Caco-2 (cell line): ENCODE results near the gene PTPN13. TPM values are rescaled to one million over a fixed set of nuclear protein-coding genes. Genes with fewer than 3 reads are reported as not detected.

ENCODE experiments used
- BruUV-seq: library from RNA; stranded (reverse); fragments of 400-500 nt; replicated peaks from 2 replicates; lab custom pipeline; 2021; lab: Mats Ljungman, UMichigan
- CTCF ChIA-PET: fragments of 300-600 bp; sonication (Branson Sonifier 250); formaldehyde crosslinking; loops from one replicate; lab custom pipeline; 2022; ENCODE audit warnings: antibody characterized with exemption; lab: Charles Lee
- POLR2A ChIA-PET: fragments of 300-600 bp; sonication (Branson Sonifier 250); formaldehyde crosslinking; loops from one replicate; lab custom pipeline; 2022; ENCODE audit warnings: antibody characterized with exemption; lab: Charles Lee
- DNase-seq, 2 experiments: peaks; one replicate each; pipeline versions ENCODE4 v3.0.0 to v3.0.0-alpha.2; 2020 to 2022
- H3K27me3 ChIP-seq: replicated peaks from 2 replicates; pipeline ENCODE4 v1.6.0; 2011; ENCODE audit warnings: low read length; ENCODE audit not compliant: control insufficient read depth, insufficient read depth
- H3K36me3 ChIP-seq: 2 replicates; pipeline ENCODE4 v1.5.1; 2011; ENCODE audit warnings: low read length; ENCODE audit not compliant: control insufficient read depth, insufficient read depth
- H3K4me1 ChIP-seq: fragments of 250-450 bp; sonication (Bioruptor Pico); 2 replicates; pipeline ENCODE4 v1.5.1; 2020; ENCODE audit warnings: mild to moderate bottlenecking
- H3K4me3 ChIP-seq: 2 replicates; pipeline ENCODE4 v1.5.1; 2011; ENCODE audit warnings: low read depth, mild to moderate bottlenecking, control low read depth, low read length
- H3K9me3 ChIP-seq: fragments of 250-450 bp; sonication (Bioruptor Pico); 2 replicates; pipeline ENCODE4 v1.5.1; 2020; ENCODE audit warnings: mild to moderate bottlenecking, moderate library complexity
- H3K27ac Mint-ChIP-seq: one replicate; pipeline ENCODE4 v1.8.0; 2022; ENCODE audit warnings: mixed read lengths; ENCODE audit not compliant: unreplicated experiment
- H3K27me3 Mint-ChIP-seq: one replicate; pipeline ENCODE4 v1.8.0; 2022; ENCODE audit warnings: mixed read lengths; ENCODE audit not compliant: insufficient read depth, unreplicated experiment
- H3K36me3 Mint-ChIP-seq: one replicate; pipeline ENCODE4 v1.8.0; 2022; ENCODE audit warnings: mild to moderate bottlenecking, mixed read lengths; ENCODE audit not compliant: insufficient read depth, unreplicated experiment
- H3K4me1 Mint-ChIP-seq: one replicate; pipeline ENCODE4 v1.8.0; 2022; ENCODE audit warnings: low read depth, mixed read lengths; ENCODE audit not compliant: unreplicated experiment
- H3K4me3 Mint-ChIP-seq: one replicate; pipeline ENCODE4 v1.8.0; 2022; ENCODE audit warnings: mild to moderate bottlenecking, moderate library complexity, mixed read lengths; ENCODE audit not compliant: unreplicated experiment
- H3K9me3 Mint-ChIP-seq: one replicate; pipeline ENCODE4 v1.8.0; 2022; ENCODE audit warnings: mixed read lengths; ENCODE audit not compliant: unreplicated experiment
- CTCF ChIP-seq, 2 experiments: fragments of 200-600 bp in 1 of 2; IDR thresholded peaks; 1 replicate in 1 of 2; 2 replicates in 1 of 2; pipeline versions ENCODE4 v1.5.1 to v1.8.0; 2011 to 2022; ENCODE audit warnings: antibody characterized with exemption in 1 of 2, control low read depth in 1 of 2, inconsistent platforms in 1 of 2, low read depth in 1 of 2, low read length in 1 of 2, mild to moderate bottlenecking in 1 of 2, moderate library complexity in 1 of 2; ENCODE audit not compliant: insufficient read depth in 1 of 2, severe bottlenecking in 1 of 2, unreplicated experiment in 1 of 2
- intact Hi-C: fragments of 100-400 bp; cut with micrococcal nuclease; formaldehyde crosslinking; loops from one replicate; pipeline ENCODE4 v1.10.0; 2022; ENCODE audit not compliant: unreplicated experiment
- total RNA-seq: library from RNA; stranded (reverse); gene quantifications from 2 replicates; pipeline ENCODE4 v1.2.3, GENCODE V29; 2022

Gene PTPN13
- total RNA-seq, 1 experiment from 2014 or later, result 12.1 TPM

GRCh38 chr4:86586626-86587380, 7.3 kb upstream of the PTPN13 start:
- Mint-ChIP-seq H3K4me3 (no peak overlapping the region), H3K4me1 (no peaks in the 10 kb centered on the region), H3K27me3 (peaks cover 4% of the 10 kb centered on the region), H3K36me3 (no peaks in the 10 kb centered on the region), H3K27ac (no peak overlapping the region), H3K9me3 (no peaks in the 10 kb centered on the region)
- BruUV-seq, result no TSS peak
- Histone ChIP-seq H3K36me3 (no peaks in the 10 kb centered on the region), H3K4me1 (no peaks in the 10 kb centered on the region), H3K27me3 (no peaks in the 10 kb centered on the region), H3K9me3 (no peaks in the 10 kb centered on the region), H3K4me3 (no peak overlapping the region)
- POLR2A ChIA-PET, result no interaction called here
- CTCF ChIA-PET, result no interaction called here
- intact Hi-C loops, result no loop called here
- no peak for DNase-seq
- TF ChIP-seq CTCF (IDR thresholded peaks at IDR 0.05; ENCODE audit: insufficient read depth in 1 of 2, low read depth in 1 of 2, low read length in 1 of 2, severe bottlenecking in 1 of 2, unreplicated experiment in 1 of 2), result no peak

GRCh38 chr4:86587381-86588140, 6.6 kb upstream of the PTPN13 start:
- no peak overlapping the region for H3K27ac Mint-ChIP-seq
- Histone ChIP-seq H3K27me3 (no peaks in the 10 kb centered on the region), H3K4me3 (no peak overlapping the region), H3K4me1 (no peaks in the 10 kb centered on the region), H3K9me3 (no peaks in the 10 kb centered on the region), H3K36me3 (no peaks in the 10 kb centered on the region)
- no peaks in the 10 kb centered on the region for H3K4me1 Mint-ChIP-seq
- DNase-seq, result no peak
- POLR2A ChIA-PET, result no interaction called here
- CTCF ChIA-PET, result no interaction called here
- TF ChIP-seq CTCF (IDR thresholded peaks at IDR 0.05; ENCODE audit: insufficient read depth in 1 of 2, low read depth in 1 of 2, low read length in 1 of 2, severe bottlenecking in 1 of 2, unreplicated experiment in 1 of 2), result no peak
- intact Hi-C loops, result no loop called here
- peaks cover 5% of the 10 kb centered on the region for H3K27me3 Mint-ChIP-seq
- no TSS peak for BruUV-seq
- H3K4me3 Mint-ChIP-seq, result no peak overlapping the region
- H3K9me3 Mint-ChIP-seq, result no peaks in the 10 kb centered on the region
- no peaks in the 10 kb centered on the region for H3K36me3 Mint-ChIP-seq

- no peak for TF ChIP-seq CTCF (IDR thresholded peaks at IDR 0.05; ENCODE audit: insufficient read depth in 1 of 2, low read depth in 1 of 2, low read length in 1 of 2, severe bottlenecking in 1 of 2, unreplicated experiment in 1 of 2)
- CTCF ChIA-PET, result no interaction called here
- BruUV-seq, result no TSS peak
- intact Hi-C loops, result no loop called here
- Histone ChIP-seq H3K36me3 (no peaks in the 10 kb centered on the region), H3K4me3 (no peak overlapping the region), H3K27me3 (no peaks in the 10 kb centered on the region), H3K9me3 (no peaks in the 10 kb centered on the region), H3K4me1 (no peaks in the 10 kb centered on the region)
- peaks cover 7% of the 10 kb centered on the region for H3K4me1 Mint-ChIP-seq
- no peaks in the 10 kb centered on the region for H3K36me3 Mint-ChIP-seq
- DNase-seq, result no peak
- POLR2A ChIA-PET, result no interaction called here
- no peak overlapping the region for H3K4me3 Mint-ChIP-seq
- no peak overlapping the region for H3K27ac Mint-ChIP-seq
- H3K9me3 Mint-ChIP-seq, result no peaks in the 10 kb centered on the region
- peaks cover 3% of the 10 kb centered on the region for H3K27me3 Mint-ChIP-seq
Measured at GRCh38 chr4:86592553-86593249, 1.4 kb upstream of the PTPN13 start.
